ENCODE results near the gene TRMT61B.

Gene TRMT61B

DNA sequence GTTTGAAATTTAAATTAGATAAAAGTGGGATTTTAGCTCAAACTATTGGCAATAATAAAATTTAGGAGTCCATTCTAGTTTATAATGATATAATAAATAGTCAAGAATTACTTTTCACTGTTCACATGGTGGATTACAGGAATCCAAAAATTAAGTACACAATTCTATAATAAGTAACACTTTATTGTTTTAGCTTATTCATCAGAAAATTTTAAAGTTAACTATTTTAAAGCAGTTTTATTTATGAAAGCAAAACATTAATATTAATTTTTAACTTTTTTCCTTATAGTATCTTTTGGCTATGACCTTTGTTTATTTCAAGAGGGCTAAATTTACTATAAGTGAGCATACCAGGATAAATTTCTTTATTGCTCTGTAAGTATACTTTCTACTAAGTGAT is 48.1 kb downstream of the TRMT61B start:
- TF ChIP-seq ZNF211 (tag by site-specific recombination; IDR thresholded peaks at IDR 0.05; ENCODE audit: low read depth), result no peak
- TF ChIP-seq EGR2 (tag by site-specific recombination; IDR thresholded peaks at IDR 0.05; ENCODE audit: low read depth), result no peak
- TF ChIP-seq WT1 (tag by site-specific recombination; IDR thresholded peaks at IDR 0.05), result no peak
- CTCF ChIA-PET, result interaction anchor here (0.6 to 0.9 kb wide), 5 partner anchors 12 to 421 kb away, joined by 3 read pairs; no protein-coding TSS in a partner anchor
- H3K36me3 ChIP-seq (ENCODE audit: control insufficient read depth in 2 of 2, insufficient read depth in 1 of 2, low read length in 2 of 2), result no peaks in the 10 kb centered on the region

DNA sequence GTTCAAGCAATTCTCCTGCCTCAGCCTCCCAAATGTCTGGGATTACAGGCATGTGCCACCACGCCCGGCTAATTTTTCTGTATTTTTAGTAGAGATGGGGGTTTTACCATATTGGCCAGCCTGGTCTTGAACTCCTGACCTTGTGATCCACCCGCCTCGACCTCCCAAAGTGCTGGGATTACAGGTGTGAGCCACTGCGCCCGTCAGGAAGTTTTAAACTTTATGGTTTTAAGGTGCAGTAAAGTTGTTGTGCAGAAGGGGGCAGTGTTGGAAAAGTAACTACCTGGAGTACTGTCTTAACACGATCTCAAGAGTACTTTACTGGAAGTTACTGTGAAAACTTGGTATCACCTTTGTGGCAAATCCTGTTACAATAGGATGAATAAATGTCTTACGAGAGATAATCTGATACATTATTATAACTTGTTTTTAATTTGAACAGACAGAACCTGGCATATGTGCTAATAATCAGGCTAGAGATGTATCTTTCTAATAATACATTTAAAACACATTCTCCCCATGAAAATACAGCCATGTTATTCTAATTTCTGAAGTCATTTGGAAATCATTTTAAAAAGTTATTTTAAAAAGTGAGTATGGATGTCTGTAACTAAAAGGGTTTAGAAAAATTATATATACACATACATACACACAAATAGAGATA is 48.7 kb downstream of the TRMT61B start:
- Histone ChIP-seq H3K4me1 (ENCODE audit: control insufficient read depth, insufficient read depth, low read length) (no peaks in the 10 kb centered on the region), H3K9me3 (ENCODE audit: control insufficient read depth, insufficient read depth, low read depth, low read length) (no peaks in the 10 kb centered on the region), H3K36me3 (ENCODE audit: control insufficient read depth in 2 of 2, insufficient read depth in 1 of 2, low read length in 2 of 2) (no peaks in the 10 kb centered on the region), H3K27ac (ENCODE audit: extremely low read depth, low read depth, low read length) (no peak overlapping the region), H3K4me3 (ENCODE audit: low read depth, low read length) (no peak overlapping the region)
- ChIA-PET CTCF (interaction anchor here (0.6 to 1.4 kb wide), 17 partner anchors 9 to 338 kb away, joined by 3 to 13 read pairs (median 3); no protein-coding TSS in a partner anchor), POLR2A (interaction anchor here (0.9 kb wide), 1 partner anchor 73 kb away, joined by 3 read pairs; the partner anchor contains the start of gene WDR43)
- TF ChIP-seq, protein P1, sequence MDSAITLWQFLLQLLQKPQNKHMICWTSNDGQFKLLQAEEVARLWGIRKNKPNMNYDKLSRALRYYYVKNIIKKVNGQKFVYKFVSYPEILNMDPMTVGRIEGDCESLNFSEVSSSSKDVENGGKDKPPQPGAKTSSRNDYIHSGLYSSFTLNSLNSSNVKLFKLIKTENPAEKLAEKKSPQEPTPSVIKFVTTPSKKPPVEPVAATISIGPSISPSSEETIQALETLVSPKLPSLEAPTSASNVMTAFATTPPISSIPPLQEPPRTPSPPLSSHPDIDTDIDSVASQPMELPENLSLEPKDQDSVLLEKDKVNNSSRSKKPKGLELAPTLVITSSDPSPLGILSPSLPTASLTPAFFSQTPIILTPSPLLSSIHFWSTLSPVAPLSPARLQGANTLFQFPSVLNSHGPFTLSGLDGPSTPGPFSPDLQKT (IDR thresholded peaks at IDR 0.05; ENCODE audit: borderline replicate concordance, low read depth, low read length), result no peak
- TF ChIP-seq SCRT2 (tag by site-specific recombination; IDR thresholded peaks at IDR 0.05), result peak; percentile 65
- TF ChIP-seq, protein P2, sequence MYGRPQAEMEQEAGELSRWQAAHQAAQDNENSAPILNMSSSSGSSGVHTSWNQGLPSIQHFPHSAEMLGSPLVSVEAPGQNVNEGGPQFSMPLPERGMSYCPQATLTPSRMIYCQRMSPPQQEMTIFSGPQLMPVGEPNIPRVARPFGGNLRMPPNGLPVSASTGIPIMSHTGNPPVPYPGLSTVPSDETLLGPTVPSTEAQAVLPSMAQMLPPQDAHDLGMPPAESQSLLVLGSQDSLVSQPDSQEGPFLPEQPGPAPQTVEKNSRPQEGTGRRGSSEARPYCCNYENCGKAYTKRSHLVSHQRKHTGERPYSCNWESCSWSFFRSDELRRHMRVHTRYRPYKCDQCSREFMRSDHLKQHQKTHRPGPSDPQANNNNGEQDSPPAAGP (tag by site-specific recombination; IDR thresholded peaks at IDR 0.05), result no peak
- TF ChIP-seq ZNF112 (tag by site-specific recombination; IDR thresholded peaks at IDR 0.05), result no peak
- no peak for TF ChIP-seq ZXDB (tag by site-specific recombination; IDR thresholded peaks at IDR 0.05)
- peak; percentile 75 for TF ChIP-seq SCRT1 (tag by site-specific recombination; IDR thresholded peaks at IDR 0.05; ENCODE audit: borderline replicate concordance)
- TF ChIP-seq ZNF610 (tag by site-specific recombination; IDR thresholded peaks at IDR 0.05; ENCODE audit: borderline replicate concordance), result no peak
- TF ChIP-seq ZBTB7A (tag by site-specific recombination; IDR thresholded peaks at IDR 0.05; ENCODE audit: low read depth), result no peak
- no peak for TF ChIP-seq GLIS2 (tag by site-specific recombination; IDR thresholded peaks at IDR 0.05)
- TF ChIP-seq ZNF560 (tag by site-specific recombination; IDR thresholded peaks at IDR 0.05; ENCODE audit: borderline replicate concordance), result no peak
- no peak for TF ChIP-seq KLF7 (tag by site-specific recombination; IDR thresholded peaks at IDR 0.05; ENCODE audit: borderline replicate concordance)
- TF ChIP-seq ZSCAN16 (tag by site-specific recombination; IDR thresholded peaks at IDR 0.05), result no peak
- TF ChIP-seq, protein P3, sequence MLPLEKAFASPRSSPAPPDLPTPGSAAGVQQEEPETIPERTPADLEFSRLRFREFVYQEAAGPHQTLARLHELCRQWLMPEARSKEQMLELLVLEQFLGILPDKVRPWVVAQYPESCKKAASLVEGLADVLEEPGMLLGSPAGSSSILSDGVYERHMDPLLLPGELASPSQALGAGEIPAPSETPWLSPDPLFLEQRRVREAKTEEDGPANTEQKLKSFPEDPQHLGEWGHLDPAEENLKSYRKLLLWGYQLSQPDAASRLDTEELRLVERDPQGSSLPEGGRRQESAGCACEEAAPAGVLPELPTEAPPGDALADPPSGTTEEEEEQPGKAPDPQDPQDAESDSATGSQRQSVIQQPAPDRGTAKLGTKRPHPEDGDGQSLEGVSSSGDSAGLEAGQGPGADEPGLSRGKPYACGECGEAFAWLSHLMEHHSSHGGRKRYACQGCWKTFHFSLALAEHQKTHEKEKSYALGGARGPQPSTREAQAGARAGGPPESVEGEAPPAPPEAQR (tag by site-specific recombination; IDR thresholded peaks at IDR 0.05), result no peak
- no peak for TF ChIP-seq ZNF202 (tag by site-specific recombination; IDR thresholded peaks at IDR 0.05; ENCODE audit: borderline replicate concordance)
- TF ChIP-seq ZNF366 (tag by site-specific recombination; conservative IDR thresholded peaks at IDR 0.05), result no peak
- no peak for TF ChIP-seq SP7 (tag by site-specific recombination; IDR thresholded peaks at IDR 0.05)
- TF ChIP-seq YY2 (tag by site-specific recombination; IDR thresholded peaks at IDR 0.05), result no peak
- TF ChIP-seq, protein P4, sequence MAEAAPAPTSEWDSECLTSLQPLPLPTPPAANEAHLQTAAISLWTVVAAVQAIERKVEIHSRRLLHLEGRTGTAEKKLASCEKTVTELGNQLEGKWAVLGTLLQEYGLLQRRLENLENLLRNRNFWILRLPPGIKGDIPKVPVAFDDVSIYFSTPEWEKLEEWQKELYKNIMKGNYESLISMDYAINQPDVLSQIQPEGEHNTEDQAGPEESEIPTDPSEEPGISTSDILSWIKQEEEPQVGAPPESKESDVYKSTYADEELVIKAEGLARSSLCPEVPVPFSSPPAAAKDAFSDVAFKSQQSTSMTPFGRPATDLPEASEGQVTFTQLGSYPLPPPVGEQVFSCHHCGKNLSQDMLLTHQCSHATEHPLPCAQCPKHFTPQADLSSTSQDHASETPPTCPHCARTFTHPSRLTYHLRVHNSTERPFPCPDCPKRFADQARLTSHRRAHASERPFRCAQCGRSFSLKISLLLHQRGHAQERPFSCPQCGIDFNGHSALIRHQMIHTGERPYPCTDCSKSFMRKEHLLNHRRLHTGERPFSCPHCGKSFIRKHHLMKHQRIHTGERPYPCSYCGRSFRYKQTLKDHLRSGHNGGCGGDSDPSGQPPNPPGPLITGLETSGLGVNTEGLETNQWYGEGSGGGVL (tag by site-specific recombination; IDR thresholded peaks at IDR 0.05), result no peak
- TF ChIP-seq, protein P5, sequence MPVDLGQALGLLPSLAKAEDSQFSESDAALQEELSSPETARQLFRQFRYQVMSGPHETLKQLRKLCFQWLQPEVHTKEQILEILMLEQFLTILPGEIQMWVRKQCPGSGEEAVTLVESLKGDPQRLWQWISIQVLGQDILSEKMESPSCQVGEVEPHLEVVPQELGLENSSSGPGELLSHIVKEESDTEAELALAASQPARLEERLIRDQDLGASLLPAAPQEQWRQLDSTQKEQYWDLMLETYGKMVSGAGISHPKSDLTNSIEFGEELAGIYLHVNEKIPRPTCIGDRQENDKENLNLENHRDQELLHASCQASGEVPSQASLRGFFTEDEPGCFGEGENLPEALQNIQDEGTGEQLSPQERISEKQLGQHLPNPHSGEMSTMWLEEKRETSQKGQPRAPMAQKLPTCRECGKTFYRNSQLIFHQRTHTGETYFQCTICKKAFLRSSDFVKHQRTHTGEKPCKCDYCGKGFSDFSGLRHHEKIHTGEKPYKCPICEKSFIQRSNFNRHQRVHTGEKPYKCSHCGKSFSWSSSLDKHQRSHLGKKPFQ (tag by site-specific recombination; IDR thresholded peaks at IDR 0.05), result peak; percentile 86
- TF ChIP-seq TRIM28 (IDR thresholded peaks at IDR 0.05; ENCODE audit: borderline replicate concordance, low read length), result no peak
- no peak for TF ChIP-seq ZNF549 (tag by site-specific recombination; IDR thresholded peaks at IDR 0.05)
- no peak for TF ChIP-seq ZNF596 (tag by site-specific recombination; IDR thresholded peaks at IDR 0.05)
- no peak for TF ChIP-seq ZNF426 (tag by site-specific recombination; IDR thresholded peaks at IDR 0.05)

More for the DNA sequence above, 48.1 kb downstream of the TRMT61B start:
- Histone ChIP-seq H3K4me1 (ENCODE audit: control insufficient read depth, insufficient read depth, low read length) (no peaks in the 10 kb centered on the region), H3K9me3 (ENCODE audit: control insufficient read depth, insufficient read depth, low read depth, low read length) (no peaks in the 10 kb centered on the region), H3K4me3 (ENCODE audit: low read depth, low read length) (no peak overlapping the region), H3K27ac (ENCODE audit: extremely low read depth, low read depth, low read length) (no peak overlapping the region)
- POLR2A ChIA-PET, result no interaction called here

All from HEK293 (cell line).